HG03571 (cell line): ENCODE data around the gene OR4N2.
"Not testable (repeated sequence)": the region's sequence is repeated elsewhere in the genome, so short reads cannot be mapped to it uniquely, and the experiment has no call there.

ENCODE experiments used
- ATAC-seq: cut with Tn5 transposase; IDR thresholded peaks from one replicate; pipeline ENCODE4 v1.9.1; 2021; ENCODE audit not compliant: unreplicated experiment

The OR4N2 gene

DNA sequence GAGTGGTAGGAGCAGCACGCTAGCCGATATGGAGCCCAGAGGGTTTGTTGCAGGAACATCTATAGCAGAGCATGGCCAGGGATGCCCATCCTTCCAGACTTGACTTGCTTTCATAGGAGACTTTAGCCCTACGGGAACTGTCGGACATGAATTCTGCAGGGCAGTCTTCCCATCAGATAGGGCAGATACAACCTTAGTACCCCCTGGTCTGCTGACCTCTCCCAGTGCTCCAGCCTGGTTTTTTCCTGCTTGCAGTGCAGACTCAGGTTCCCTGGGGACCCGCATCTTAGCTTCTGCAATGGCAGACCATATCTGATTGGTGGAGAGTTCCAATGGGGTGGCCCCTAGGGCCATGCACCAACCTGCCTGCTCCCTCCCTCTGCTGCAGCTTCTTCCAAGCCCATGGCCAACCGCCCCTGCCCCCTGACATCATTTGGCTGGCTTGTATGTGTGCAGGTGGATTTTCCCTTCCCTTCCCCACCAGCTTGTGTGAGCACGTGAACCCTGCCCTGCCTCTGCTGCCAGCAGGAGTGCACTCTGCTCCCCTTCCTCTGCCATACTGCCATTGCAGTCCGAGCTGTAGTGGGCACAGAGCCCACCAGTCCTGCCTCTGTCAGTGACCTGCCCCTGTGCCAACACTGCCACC is 30.8 kb downstream of the OR4N2 start:
- ATAC-seq, result not testable (repeated sequence)

GRCh38 chr14:19838433-19838832 is 34.9 kb downstream of the OR4N2 start:
- no peak for ATAC-seq

DNA sequence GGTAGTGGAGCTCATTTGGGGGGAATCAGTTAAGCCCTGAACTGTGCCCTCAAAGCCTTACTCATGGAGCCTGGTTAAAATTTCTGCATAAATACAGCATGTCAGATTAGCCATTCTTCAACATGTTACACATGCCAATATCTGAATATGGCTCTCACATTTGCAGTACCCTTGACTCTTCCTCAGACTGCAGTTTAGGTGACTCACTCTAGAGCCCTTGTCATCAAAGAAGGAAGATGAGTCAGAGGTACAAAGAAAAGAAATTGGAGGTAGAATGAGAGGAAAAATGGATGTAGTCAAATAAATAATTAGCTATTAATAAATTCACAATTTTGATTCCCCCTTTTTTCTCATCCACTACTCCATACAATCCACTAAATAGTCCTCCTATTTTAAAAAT is 47.8 kb downstream of the OR4N2 start:
- no peak for ATAC-seq

GRCh38 chr14:19866061-19866669 is 62.6 kb downstream of the OR4N2 start:
- not testable (repeated sequence) for ATAC-seq

DNA sequence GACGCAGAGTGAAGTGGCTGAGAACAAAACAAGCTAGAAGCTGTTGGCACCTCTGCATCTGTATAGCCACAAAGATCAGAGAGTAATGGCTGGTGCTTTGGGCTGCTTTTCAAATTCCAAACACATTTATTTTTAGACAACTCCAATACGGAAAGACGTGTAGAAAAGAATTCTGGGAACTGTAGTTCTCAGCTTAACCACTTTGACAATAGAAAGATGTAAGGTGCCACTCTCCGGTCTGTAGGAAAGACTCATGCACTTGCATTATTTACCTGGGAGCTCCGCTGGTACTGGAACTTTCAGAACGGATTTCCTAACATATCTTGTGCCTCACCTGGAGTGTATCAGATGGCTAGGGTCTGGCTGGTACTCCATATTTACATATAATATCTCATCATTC is 69.6 kb downstream of the OR4N2 start:
- ATAC-seq, result no peak

- no peak for ATAC-seq
Observed at GRCh38 chr14:19874842-19875241, 71.3 kb downstream of the OR4N2 start, which contains the start of gene OR4K2. Gene OR4K2 (plus strand): TSS chr14:19875142. CDS start chr14:19876268, 1,126 bp downstream.

DNA sequence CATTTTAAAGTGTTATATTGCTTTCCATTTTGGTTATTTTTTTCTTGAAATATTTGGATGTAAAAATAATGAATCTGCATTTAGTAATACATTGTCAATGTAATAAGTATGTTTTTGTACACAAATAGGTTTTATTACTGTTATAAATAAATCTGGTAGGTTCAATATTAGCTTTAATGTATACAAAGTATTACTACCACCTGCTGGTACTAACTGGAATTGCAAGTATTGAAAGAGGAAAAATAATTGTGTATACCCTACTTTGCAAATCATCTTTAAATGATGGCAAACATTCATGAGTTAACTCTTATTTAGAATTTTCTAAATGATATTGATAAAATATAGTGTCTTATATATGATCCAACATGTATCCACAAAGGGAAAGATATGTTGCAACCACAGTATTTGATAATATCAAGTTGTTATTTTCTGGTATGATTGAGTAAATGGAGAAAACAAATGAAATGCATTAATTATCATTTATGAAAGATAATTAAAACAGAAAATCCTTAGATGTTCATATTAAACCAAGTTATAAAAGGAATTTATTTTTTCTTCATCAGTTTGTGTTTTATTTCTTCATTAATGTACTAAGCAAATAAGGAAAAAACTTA is 74.6 kb downstream of the OR4N2 start:
- ATAC-seq, result no peak
